ENCODE measurements around the gene OVCH1. TPM values are rescaled to one million over a fixed set of nuclear protein-coding genes. Genes with fewer than 3 reads are reported as not detected.

OVCH1 gene
- total RNA-seq, 2 experiments from 2014 or later = not detected

DNA sequence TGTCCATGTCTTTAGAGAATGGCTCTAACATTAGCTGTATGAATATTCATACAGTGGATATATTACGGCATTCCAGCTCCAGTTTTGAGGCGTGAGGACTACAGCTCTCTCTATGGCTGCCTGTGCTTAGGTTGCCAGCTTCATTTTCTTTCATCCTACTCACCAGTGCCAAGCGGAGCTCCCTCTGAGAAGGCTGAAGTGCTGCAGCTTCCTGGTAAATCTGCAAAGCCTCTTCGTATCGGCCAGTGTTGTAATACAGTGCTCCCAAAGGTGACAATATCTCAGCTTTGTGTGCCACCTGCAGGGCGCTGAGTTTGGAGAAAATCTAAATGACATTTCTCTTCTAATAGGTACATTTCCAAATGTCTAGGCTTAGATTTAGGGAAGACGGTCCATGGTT, 19.8 kb upstream of the OVCH1 start:
- peaks cover 0 to 3% of the 10 kb centered on the region in 2 experiments for H3K27me3 ChIP-seq (ENCODE audit: control insufficient read depth in 1 of 2, insufficient read depth in 2 of 2, low read length in 2 of 2)
- H3K4me3 ChIP-seq (ENCODE audit: low read length) = no peak overlapping the region
- H3K27ac Mint-ChIP-seq = no peak overlapping the region
- H3K9me3 Mint-ChIP-seq = no peaks in the 10 kb centered on the region
- H3K27me3 Mint-ChIP-seq = peaks cover 25% of the 10 kb centered on the region
- intact Hi-C loops (cut with DNase I, micrococcal nuclease) = loop anchor here in 1 of 2 experiments (10.0 kb wide), 1 partner anchor 202 kb away; no protein-coding TSS in a partner anchor
- no peaks in the 10 kb centered on the region for H3K9me3 ChIP-seq (ENCODE audit: control insufficient read depth in 1 of 2, insufficient read depth in 1 of 2, low read length in 2 of 2)
- TF ChIP-seq, protein P1, sequence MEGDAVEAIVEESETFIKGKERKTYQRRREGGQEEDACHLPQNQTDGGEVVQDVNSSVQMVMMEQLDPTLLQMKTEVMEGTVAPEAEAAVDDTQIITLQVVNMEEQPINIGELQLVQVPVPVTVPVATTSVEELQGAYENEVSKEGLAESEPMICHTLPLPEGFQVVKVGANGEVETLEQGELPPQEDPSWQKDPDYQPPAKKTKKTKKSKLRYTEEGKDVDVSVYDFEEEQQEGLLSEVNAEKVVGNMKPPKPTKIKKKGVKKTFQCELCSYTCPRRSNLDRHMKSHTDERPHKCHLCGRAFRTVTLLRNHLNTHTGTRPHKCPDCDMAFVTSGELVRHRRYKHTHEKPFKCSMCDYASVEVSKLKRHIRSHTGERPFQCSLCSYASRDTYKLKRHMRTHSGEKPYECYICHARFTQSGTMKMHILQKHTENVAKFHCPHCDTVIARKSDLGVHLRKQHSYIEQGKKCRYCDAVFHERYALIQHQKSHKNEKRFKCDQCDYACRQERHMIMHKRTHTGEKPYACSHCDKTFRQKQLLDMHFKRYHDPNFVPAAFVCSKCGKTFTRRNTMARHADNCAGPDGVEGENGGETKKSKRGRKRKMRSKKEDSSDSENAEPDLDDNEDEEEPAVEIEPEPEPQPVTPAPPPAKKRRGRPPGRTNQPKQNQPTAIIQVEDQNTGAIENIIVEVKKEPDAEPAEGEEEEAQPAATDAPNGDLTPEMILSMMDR (IDR thresholded peaks at IDR 0.05) = no peak
- ATAC-seq (ENCODE audit: poor library complexity) (no peak), DNase-seq (no peak)
- H3K27ac ChIP-seq (ENCODE audit: low read depth in 1 of 2, low read length in 2 of 2) = no peak overlapping the region
- H3K4me1 ChIP-seq (ENCODE audit: insufficient read depth, low read length) = no peaks in the 10 kb centered on the region
- no peaks in the 10 kb centered on the region for H3K36me3 ChIP-seq (ENCODE audit: insufficient read depth, low read length)
- POLR2A ChIA-PET = no interaction called here
- H3K4me1 Mint-ChIP-seq (ENCODE audit: low read depth) = no peaks in the 10 kb centered on the region
- H3K4me3 Mint-ChIP-seq = no peak overlapping the region
- CTCF ChIA-PET = no interaction called here
- no peaks in the 10 kb centered on the region for H3K36me3 Mint-ChIP-seq (ENCODE audit: low read depth)

- no peak overlapping the region for H3K27ac Mint-ChIP-seq
- no peaks in the 10 kb centered on the region for H3K4me1 ChIP-seq (ENCODE audit: insufficient read depth, low read length)
- intact Hi-C loops (cut with DNase I, micrococcal nuclease) = loop anchor here in 1 of 2 experiments (10.0 kb wide), 1 partner anchor 202 kb away; no protein-coding TSS in a partner anchor
- ATAC-seq (ENCODE audit: poor library complexity) (no peak), DNase-seq (no peak)
- no peak overlapping the region for H3K4me3 Mint-ChIP-seq
- TF ChIP-seq, protein P1 (IDR thresholded peaks at IDR 0.05) = no peak
- H3K27me3 ChIP-seq (ENCODE audit: control insufficient read depth in 1 of 2, insufficient read depth in 2 of 2, low read length in 2 of 2) = peaks cover 0 to 3% of the 10 kb centered on the region in 2 experiments
- H3K36me3 ChIP-seq (ENCODE audit: insufficient read depth, low read length) = no peaks in the 10 kb centered on the region
- no peaks in the 10 kb centered on the region for H3K9me3 Mint-ChIP-seq
- H3K4me1 Mint-ChIP-seq (ENCODE audit: low read depth) = no peaks in the 10 kb centered on the region
- H3K36me3 Mint-ChIP-seq (ENCODE audit: low read depth) = no peaks in the 10 kb centered on the region
- peaks cover 25% of the 10 kb centered on the region for H3K27me3 Mint-ChIP-seq
- no peak overlapping the region for H3K27ac ChIP-seq (ENCODE audit: low read depth in 1 of 2, low read length in 2 of 2)
- ChIA-PET CTCF (interaction anchor here (0.9 kb wide), 1 partner anchor 8 kb away, joined by 3 read pairs; no protein-coding TSS in a partner anchor), POLR2A (no interaction called here)
- H3K4me3 ChIP-seq (ENCODE audit: low read length) = no peak overlapping the region
- no peaks in the 10 kb centered on the region for H3K9me3 ChIP-seq (ENCODE audit: control insufficient read depth in 1 of 2, insufficient read depth in 1 of 2, low read length in 2 of 2)
These were observed 19.0 kb upstream of the OVCH1 start for GRCh38 chr12:29516431-29516875.

GRCh38 chr12:29510591-29511185, 13.2 kb upstream of the OVCH1 start:
- intact Hi-C loops (cut with DNase I, micrococcal nuclease) = loop anchor here in 1 of 2 experiments (10.0 kb wide), 1 partner anchor 196 kb away; no protein-coding TSS in a partner anchor
- ATAC-seq (ENCODE audit: poor library complexity) (no peak), DNase-seq (no peak)
- H3K4me3 ChIP-seq (ENCODE audit: low read length) = no peak overlapping the region
- ChIA-PET POLR2A (no interaction called here), CTCF (interaction anchor here (1.2 kb wide), 1 partner anchor 9 kb away, joined by 4 read pairs; no protein-coding TSS in a partner anchor)
- H3K4me3 Mint-ChIP-seq = no peak overlapping the region
- H3K27me3 ChIP-seq (ENCODE audit: control insufficient read depth in 1 of 2, insufficient read depth in 2 of 2, low read length in 2 of 2) = peaks cover 0 to 5% of the 10 kb centered on the region in 2 experiments
- H3K36me3 ChIP-seq (ENCODE audit: insufficient read depth, low read length) = no peaks in the 10 kb centered on the region
- no peaks in the 10 kb centered on the region for H3K36me3 Mint-ChIP-seq (ENCODE audit: low read depth)
- H3K4me1 ChIP-seq (ENCODE audit: insufficient read depth, low read length) = no peaks in the 10 kb centered on the region
- peaks cover 31% of the 10 kb centered on the region for H3K27me3 Mint-ChIP-seq
- H3K9me3 Mint-ChIP-seq = no peaks in the 10 kb centered on the region
- H3K27ac Mint-ChIP-seq = no peak overlapping the region
- H3K4me1 Mint-ChIP-seq (ENCODE audit: low read depth) = no peaks in the 10 kb centered on the region
- no peaks in the 10 kb centered on the region for H3K9me3 ChIP-seq (ENCODE audit: control insufficient read depth in 1 of 2, insufficient read depth in 1 of 2, low read length in 2 of 2)
- TF ChIP-seq, protein P1 (IDR thresholded peaks at IDR 0.05) = no peak
- H3K27ac ChIP-seq (ENCODE audit: low read depth in 1 of 2, low read length in 2 of 2) = no peak overlapping the region

Data from CD4-positive, alpha-beta T cell (primary cell).